ENCODE results near the gene KRTAP10-10. TPM values are rescaled to one million over a fixed set of nuclear protein-coding genes. Genes with fewer than 3 reads are reported as not detected.

The KRTAP10-10 gene
- polyA plus RNA-seq, 1 donor (not counting 4 experiments of a cell fraction or from before 2014, with no cell fraction given): not detected

DNA sequence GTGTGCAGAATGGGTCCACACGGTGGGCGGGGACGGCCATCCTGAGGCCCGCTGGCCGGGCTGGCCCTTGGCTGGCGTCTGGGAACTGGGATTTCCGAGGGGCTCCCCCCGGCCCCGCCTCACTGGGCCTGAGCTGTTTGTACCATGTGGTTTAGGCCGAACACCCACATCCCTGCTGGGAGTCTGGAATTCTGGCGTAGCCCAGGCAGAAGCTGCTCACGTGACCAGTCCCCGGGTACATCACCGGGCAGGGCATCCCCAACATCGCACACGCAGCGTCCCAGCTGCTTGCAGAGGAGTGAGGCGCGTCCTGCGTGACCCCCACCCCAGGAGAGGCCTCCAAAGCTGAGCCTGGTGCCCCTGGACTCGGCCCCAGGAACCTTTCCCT lies 34.7 kb upstream of the KRTAP10-10 start:
- no peak for TF ChIP-seq EZH2 (IDR thresholded peaks at IDR 0.05; ENCODE audit: low read length)
- TF ChIP-seq, protein P1, sequence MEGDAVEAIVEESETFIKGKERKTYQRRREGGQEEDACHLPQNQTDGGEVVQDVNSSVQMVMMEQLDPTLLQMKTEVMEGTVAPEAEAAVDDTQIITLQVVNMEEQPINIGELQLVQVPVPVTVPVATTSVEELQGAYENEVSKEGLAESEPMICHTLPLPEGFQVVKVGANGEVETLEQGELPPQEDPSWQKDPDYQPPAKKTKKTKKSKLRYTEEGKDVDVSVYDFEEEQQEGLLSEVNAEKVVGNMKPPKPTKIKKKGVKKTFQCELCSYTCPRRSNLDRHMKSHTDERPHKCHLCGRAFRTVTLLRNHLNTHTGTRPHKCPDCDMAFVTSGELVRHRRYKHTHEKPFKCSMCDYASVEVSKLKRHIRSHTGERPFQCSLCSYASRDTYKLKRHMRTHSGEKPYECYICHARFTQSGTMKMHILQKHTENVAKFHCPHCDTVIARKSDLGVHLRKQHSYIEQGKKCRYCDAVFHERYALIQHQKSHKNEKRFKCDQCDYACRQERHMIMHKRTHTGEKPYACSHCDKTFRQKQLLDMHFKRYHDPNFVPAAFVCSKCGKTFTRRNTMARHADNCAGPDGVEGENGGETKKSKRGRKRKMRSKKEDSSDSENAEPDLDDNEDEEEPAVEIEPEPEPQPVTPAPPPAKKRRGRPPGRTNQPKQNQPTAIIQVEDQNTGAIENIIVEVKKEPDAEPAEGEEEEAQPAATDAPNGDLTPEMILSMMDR (optimal IDR thresholded peaks at IDR 0.05 in 1 of 3, IDR thresholded peaks at IDR 0.05 in 1 of 3, conservative IDR thresholded peaks at IDR 0.05 in 1 of 3; ENCODE audit: extremely low read depth in 1 of 3, insufficient read depth in 2 of 3, low read length in 3 of 3): no peak
- Histone ChIP-seq H3K4me3 (ENCODE audit: control insufficient read depth in 2 of 3, extremely low read depth in 1 of 3, insufficient read depth in 2 of 3, low read depth in 1 of 3, low read length in 3 of 3) (no peak overlapping the region), H3K9ac (ENCODE audit: control insufficient read depth, extremely low read depth, insufficient read depth, low read length) (no peak overlapping the region), H4K20me1 (ENCODE audit: control insufficient read depth, extremely low read depth, insufficient read depth, low read length) (no peaks in the 10 kb centered on the region), H3K79me2 (ENCODE audit: control insufficient read depth, insufficient read depth, low read length) (no peaks in the 10 kb centered on the region), H3K36me3 (ENCODE audit: control insufficient read depth in 2 of 2, extremely low read depth in 1 of 2, insufficient read depth in 2 of 2, low read length in 2 of 2) (no peaks in the 10 kb centered on the region), H3K4me1 (ENCODE audit: control insufficient read depth, extremely low read depth, insufficient read depth, low read length) (peaks cover 2% of the 10 kb centered on the region), H3K27ac (ENCODE audit: control insufficient read depth, insufficient read depth, low read length) (no peak overlapping the region), H3K27me3 (ENCODE audit: control insufficient read depth, extremely low read depth, insufficient read depth, low read length) (peaks cover 2% of the 10 kb centered on the region), H3K9me3 (ENCODE audit: control insufficient read depth, low read depth, low read length) (no peaks in the 10 kb centered on the region), H3K9me1 (ENCODE audit: control insufficient read depth, extremely low read depth, insufficient read depth, low read length) (no peaks in the 10 kb centered on the region), H2AFZ (ENCODE audit: control insufficient read depth, low read length) (no peak overlapping the region), H3K4me2 (ENCODE audit: control insufficient read depth, extremely low read depth, insufficient read depth, low read depth, low read length) (no peak overlapping the region)
- dilution Hi-C loops (cut with MboI; ENCODE audit: extremely low pct_ligation_motif_present, low sequenced_read_pairs): no loop called here
- FAIRE-seq (no peak), DNase-seq (ENCODE audit: low read depth, low spot score) (no peak)

DNA sequence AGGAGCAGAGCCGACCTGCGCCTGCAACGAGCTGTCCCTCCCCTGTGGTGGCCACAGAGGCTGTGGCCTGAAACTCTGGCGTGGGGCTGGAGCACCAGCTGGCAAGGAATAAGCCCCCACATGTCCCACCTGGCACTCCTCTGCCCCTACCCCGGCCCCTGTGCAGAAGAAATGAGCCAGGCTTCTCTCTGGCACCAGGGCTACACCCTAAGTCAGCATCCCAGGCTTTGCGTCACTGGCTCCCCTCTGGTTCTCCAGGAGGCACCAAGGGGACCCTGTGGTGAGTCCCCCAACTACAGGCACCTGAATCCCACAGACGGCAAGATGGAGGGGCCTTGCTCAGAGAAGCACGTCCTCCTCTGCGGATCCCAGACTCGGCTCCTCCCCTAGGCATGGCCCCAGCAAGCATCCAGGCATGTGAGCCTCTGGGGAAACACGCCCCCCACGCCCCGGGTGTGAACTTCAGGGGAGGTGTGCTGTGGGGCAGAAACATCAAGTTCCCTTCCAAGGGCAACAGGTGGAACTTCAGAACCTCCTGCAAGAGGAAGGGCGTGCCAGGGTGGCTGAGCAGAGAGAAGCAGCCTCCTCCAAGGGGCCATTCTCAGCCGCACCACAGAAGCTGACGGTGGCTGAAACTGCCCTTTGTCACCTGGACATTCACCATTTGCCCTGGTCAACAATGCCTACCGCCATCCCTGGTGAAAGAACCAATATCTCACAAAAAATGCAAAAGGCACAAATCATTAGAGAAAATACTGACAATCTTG lies 33.9 kb upstream of the KRTAP10-10 start:
- no peaks in the 10 kb centered on the region for H3K9me3 ChIP-seq (ENCODE audit: control insufficient read depth, low read depth, low read length)
- no peak overlapping the region for H2AFZ ChIP-seq (ENCODE audit: control insufficient read depth, low read length)
- TF ChIP-seq, protein P1 (optimal IDR thresholded peaks at IDR 0.05 in 1 of 3, IDR thresholded peaks at IDR 0.05 in 1 of 3, conservative IDR thresholded peaks at IDR 0.05 in 1 of 3; ENCODE audit: extremely low read depth in 1 of 3, insufficient read depth in 2 of 3, low read length in 3 of 3): no peak
- no peak for TF ChIP-seq EZH2 (IDR thresholded peaks at IDR 0.05; ENCODE audit: low read length)
- no peak overlapping the region for H3K27ac ChIP-seq (ENCODE audit: control insufficient read depth, insufficient read depth, low read length)
- no peaks in the 10 kb centered on the region for H3K4me1 ChIP-seq (ENCODE audit: control insufficient read depth, extremely low read depth, insufficient read depth, low read length)
- H3K4me2 ChIP-seq (ENCODE audit: control insufficient read depth, extremely low read depth, insufficient read depth, low read depth, low read length): no peak overlapping the region
- no peaks in the 10 kb centered on the region for H3K79me2 ChIP-seq (ENCODE audit: control insufficient read depth, insufficient read depth, low read length)
- FAIRE-seq (no peak), DNase-seq (ENCODE audit: low read depth, low spot score) (no peak)
- no peaks in the 10 kb centered on the region for H3K9me1 ChIP-seq (ENCODE audit: control insufficient read depth, extremely low read depth, insufficient read depth, low read length)
- H4K20me1 ChIP-seq (ENCODE audit: control insufficient read depth, extremely low read depth, insufficient read depth, low read length): no peaks in the 10 kb centered on the region
- no peak overlapping the region for H3K4me3 ChIP-seq (ENCODE audit: control insufficient read depth in 2 of 3, extremely low read depth in 1 of 3, insufficient read depth in 2 of 3, low read depth in 1 of 3, low read length in 3 of 3)
- dilution Hi-C loops (cut with MboI; ENCODE audit: extremely low pct_ligation_motif_present, low sequenced_read_pairs): no loop called here
- peaks cover 2% of the 10 kb centered on the region for H3K27me3 ChIP-seq (ENCODE audit: control insufficient read depth, extremely low read depth, insufficient read depth, low read length)
- no peak overlapping the region for H3K9ac ChIP-seq (ENCODE audit: control insufficient read depth, extremely low read depth, insufficient read depth, low read length)
- H3K36me3 ChIP-seq (ENCODE audit: control insufficient read depth in 2 of 2, extremely low read depth in 1 of 2, insufficient read depth in 2 of 2, low read length in 2 of 2): no peaks in the 10 kb centered on the region

Measured in keratinocyte (primary cell).